SJCRH30 (cell line): ENCODE results near the gene TTC4. TPM values are rescaled to one million over a fixed set of nuclear protein-coding genes. Genes with fewer than 3 reads are reported as not detected.
"Not testable (repeated sequence)": the region's sequence is repeated elsewhere in the genome, so short reads cannot be mapped to it uniquely, and the experiment has no call there.

Experiments
- DNase-seq, 2 experiments: peaks; one replicate each; pipeline ENCODE4 v3.0.0-alpha.2; 2015 to 2020
- H3K27ac ChIP-seq: fragments of 250-450 bp; sonication (Bioruptor Pico); 2 replicates; pipeline ENCODE4 v1.5.1; 2020; ENCODE audit warnings: mild to moderate bottlenecking, moderate library complexity
- H3K27me3 ChIP-seq: fragments of 250-450 bp; sonication (Bioruptor Pico); 2 replicates; pipeline ENCODE4 v1.5.1; 2020; ENCODE audit warnings: mild to moderate bottlenecking, moderate library complexity
- H3K36me3 ChIP-seq: fragments of 250-450 bp; sonication (Bioruptor Pico); 2 replicates; pipeline ENCODE4 v1.5.1; 2020; ENCODE audit warnings: mild to moderate bottlenecking, moderate library complexity
- H3K4me1 ChIP-seq: fragments of 250-450 bp; sonication (Bioruptor Pico); 2 replicates; pipeline ENCODE4 v1.5.1; 2020; ENCODE audit warnings: mild to moderate bottlenecking, moderate library complexity
- H3K4me3 ChIP-seq: fragments of 250-450 bp; sonication (Bioruptor Pico); 2 replicates; pipeline ENCODE4 v1.5.1; 2020; ENCODE audit warnings: mild to moderate bottlenecking, moderate library complexity
- H3K9me3 ChIP-seq: fragments of 250-450 bp; sonication (Bioruptor Pico); replicated peaks from 2 replicates; pipeline ENCODE4 v1.5.1; 2020; ENCODE audit warnings: mild to moderate bottlenecking, moderate library complexity
- total RNA-seq: library from RNA; depleted of rRNA; stranded (reverse); fragments of >200 nt; shearing (Covaris generic); gene quantifications from 2 replicates; pipeline ENCODE4 v1.2.3, GENCODE V29; 2014

TTC4 gene
- total RNA-seq, 1 experiment from 2014 or later: 38.9 TPM

GRCh38 chr1:54774820-54775498, 59.3 kb downstream of the TTC4 start:
- Histone ChIP-seq H3K4me1 (peaks cover 6% of the 10 kb centered on the region), H3K36me3 (no peaks in the 10 kb centered on the region), H3K9me3 (no peaks in the 10 kb centered on the region), H3K27ac (no peak overlapping the region; the same call in 1 of the 2 replicates), H3K27me3 (no peaks in the 10 kb centered on the region; the same call in 1 of the 2 replicates), H3K4me3 (peak overlapping the region; percentile 35)
- peak; percentile 84 to 95 for DNase-seq

GRCh38 chr1:54775828-54776721, 60.4 kb downstream of the TTC4 start:
- not testable (repeated sequence) for H3K27me3 ChIP-seq, H3K9me3 ChIP-seq, H3K27ac ChIP-seq, DNase-seq, H3K36me3 ChIP-seq, H3K4me1 ChIP-seq, H3K4me3 ChIP-seq

DNA sequence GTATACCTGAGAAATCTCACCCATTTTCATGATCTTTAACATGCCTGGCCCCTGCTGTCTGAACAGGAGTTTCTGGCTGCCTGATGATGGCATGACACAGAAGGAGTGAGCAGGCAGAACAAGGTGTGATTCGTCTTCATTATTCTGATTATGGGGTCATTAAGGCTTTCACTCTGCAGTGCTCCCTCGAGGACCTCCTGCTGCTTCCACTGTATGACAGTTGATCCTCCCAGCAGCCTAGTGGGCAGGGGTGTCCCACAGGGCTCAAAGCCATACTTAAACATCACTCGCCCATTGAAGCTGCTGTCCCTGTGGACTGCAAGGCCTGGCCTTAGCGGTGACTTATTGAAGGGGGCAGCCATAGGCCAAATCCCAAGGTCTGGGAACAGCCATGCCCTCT, 61.4 kb downstream of the TTC4 start:
- H3K27ac ChIP-seq: no peak overlapping the region
- H3K36me3 ChIP-seq: no peaks in the 10 kb centered on the region
- DNase-seq: no peak
- no peaks in the 10 kb centered on the region; the same call in 1 of the 2 replicates for H3K27me3 ChIP-seq
- peaks cover 6% of the 10 kb centered on the region for H3K4me1 ChIP-seq
- no peaks in the 10 kb centered on the region for H3K9me3 ChIP-seq
- H3K4me3 ChIP-seq: no peak overlapping the region

GRCh38 chr1:54777431-54777830, 61.8 kb downstream of the TTC4 start:
- peaks cover under 1% of the 10 kb centered on the region for H3K27me3 ChIP-seq
- no peak overlapping the region for H3K27ac ChIP-seq
- H3K4me1 ChIP-seq: peaks cover 6% of the 10 kb centered on the region
- DNase-seq: no peak
- H3K9me3 ChIP-seq: no peaks in the 10 kb centered on the region
- no peak overlapping the region for H3K4me3 ChIP-seq
- H3K36me3 ChIP-seq: no peaks in the 10 kb centered on the region

DNA sequence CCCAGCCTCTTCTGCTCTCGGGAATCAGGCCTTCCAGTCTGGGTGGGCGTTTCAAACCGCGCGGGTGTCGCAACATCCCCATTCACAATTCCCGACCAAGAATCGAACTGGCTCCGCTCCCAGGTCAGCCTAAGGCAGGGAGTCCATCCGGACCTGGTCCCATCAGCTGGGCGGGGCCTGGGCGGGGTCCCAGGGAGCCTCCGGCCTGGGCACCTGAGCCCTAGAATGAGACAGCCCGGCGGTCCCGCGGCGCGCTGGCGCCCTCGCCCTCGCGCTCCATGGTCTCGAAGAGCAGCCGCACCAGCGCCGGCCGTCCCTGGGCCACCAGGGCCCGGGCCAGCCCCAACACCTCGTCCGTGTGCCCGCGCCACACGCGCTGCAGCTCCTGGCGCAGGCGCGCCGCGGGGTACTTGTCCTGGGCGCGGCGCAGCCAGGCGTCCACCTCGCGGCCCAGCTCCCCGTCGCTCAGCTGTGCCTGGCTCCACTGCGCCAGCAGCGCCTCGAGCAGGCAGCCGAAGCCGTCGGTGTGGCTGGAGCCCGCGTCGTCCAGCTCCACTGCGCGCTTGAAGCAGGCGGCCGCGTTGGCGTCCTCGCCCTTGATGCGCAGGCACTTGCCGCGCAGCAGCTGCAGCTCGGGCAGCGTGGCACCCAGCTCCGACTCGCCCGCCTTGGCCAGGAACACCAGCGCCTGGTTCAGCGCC, 65.5 kb downstream of the TTC4 start:
- no peaks in the 10 kb centered on the region; the same call in 1 of the 2 replicates for H3K9me3 ChIP-seq
- H3K4me3 ChIP-seq: no peak overlapping the region
- H3K27ac ChIP-seq: no peak overlapping the region
- no peaks in the 10 kb centered on the region for H3K4me1 ChIP-seq
- no peaks in the 10 kb centered on the region for H3K36me3 ChIP-seq
- H3K27me3 ChIP-seq: peaks cover 8% of the 10 kb centered on the region
- no peak for DNase-seq

DNA sequence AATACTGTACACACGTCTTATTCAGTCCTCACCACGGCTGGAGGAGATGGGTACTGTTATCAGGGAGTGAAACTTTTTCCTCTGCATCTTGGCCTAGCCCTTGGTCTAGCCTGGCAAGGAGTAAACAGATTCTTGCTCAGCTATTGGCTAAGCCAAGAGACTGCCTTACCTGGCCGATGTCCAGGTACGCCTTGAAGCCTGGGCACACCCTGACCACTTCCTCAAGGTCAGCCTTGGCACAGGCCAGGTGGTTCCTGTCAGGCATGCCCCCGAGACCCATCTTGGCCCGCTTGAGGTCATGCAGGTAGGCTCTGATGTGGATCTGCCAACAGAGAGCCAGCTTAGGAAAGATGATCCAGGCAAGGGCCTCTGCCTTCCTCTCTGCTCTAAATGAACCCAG, 66.5 kb downstream of the TTC4 start:
- Histone ChIP-seq H3K27ac (no peak overlapping the region), H3K27me3 (peaks cover 8% of the 10 kb centered on the region), H3K4me1 (no peaks in the 10 kb centered on the region), H3K9me3 (no peaks in the 10 kb centered on the region; the same call in 1 of the 2 replicates), H3K36me3 (no peaks in the 10 kb centered on the region), H3K4me3 (no peak overlapping the region)
- no peak for DNase-seq

- DNase-seq: no peak
- Histone ChIP-seq H3K9me3 (no peaks in the 10 kb centered on the region; the same call in 1 of the 2 replicates), H3K27ac (no peak overlapping the region), H3K27me3 (peaks cover 8% of the 10 kb centered on the region), H3K4me1 (no peaks in the 10 kb centered on the region), H3K36me3 (no peaks in the 10 kb centered on the region), H3K4me3 (no peak overlapping the region)
These were observed 66.9 kb downstream of the TTC4 start for GRCh38 chr1:54782588-54782987.

- H3K9me3 ChIP-seq: no peaks in the 10 kb centered on the region; the same call in 1 of the 2 replicates
- no peak for DNase-seq
- H3K27me3 ChIP-seq: peaks cover 14% of the 10 kb centered on the region
- H3K27ac ChIP-seq: no peak overlapping the region
- H3K4me1 ChIP-seq: no peaks in the 10 kb centered on the region
- H3K36me3 ChIP-seq: no peaks in the 10 kb centered on the region
- no peak overlapping the region for H3K4me3 ChIP-seq
These were observed 68.4 kb downstream of the TTC4 start for GRCh38 chr1:54784066-54784465.

DNA sequence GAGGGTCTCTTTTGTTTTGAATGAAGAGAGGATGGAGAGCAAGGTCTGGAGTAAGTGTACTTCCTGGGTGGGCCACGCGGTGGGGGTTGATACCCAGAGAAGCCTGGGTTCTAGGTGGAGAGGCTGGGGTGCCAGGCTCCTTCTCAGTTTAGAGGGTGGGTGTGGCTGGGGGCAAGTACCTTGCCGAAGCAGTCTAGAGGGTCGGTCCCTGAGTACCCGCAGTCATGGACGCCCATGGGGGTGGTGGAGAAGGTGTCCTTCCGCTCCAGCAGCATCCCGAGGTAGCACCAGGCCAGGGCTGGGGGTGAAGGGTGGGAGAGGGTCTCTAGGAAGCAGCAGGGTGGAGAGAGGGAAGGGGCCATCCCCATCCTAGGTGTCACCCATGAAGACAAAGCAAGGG, 71.1 kb downstream of the TTC4 start:
- H3K4me1 ChIP-seq: no peaks in the 10 kb centered on the region
- no peaks in the 10 kb centered on the region for H3K36me3 ChIP-seq
- no peak for DNase-seq
- no peaks in the 10 kb centered on the region; the same call in 1 of the 2 replicates for H3K9me3 ChIP-seq
- peaks cover 15% of the 10 kb centered on the region for H3K27me3 ChIP-seq
- no peak overlapping the region for H3K4me3 ChIP-seq
- H3K27ac ChIP-seq: no peak overlapping the region

- Histone ChIP-seq H3K27ac (no peak overlapping the region), H3K4me1 (no peaks in the 10 kb centered on the region), H3K9me3 (no peaks in the 10 kb centered on the region; the same call in 1 of the 2 replicates), H3K4me3 (no peak overlapping the region), H3K36me3 (no peaks in the 10 kb centered on the region), H3K27me3 (peaks cover 13% of the 10 kb centered on the region)
- DNase-seq: no peak
These were observed 71.9 kb downstream of the TTC4 start for GRCh38 chr1:54787604-54788003.

DNA sequence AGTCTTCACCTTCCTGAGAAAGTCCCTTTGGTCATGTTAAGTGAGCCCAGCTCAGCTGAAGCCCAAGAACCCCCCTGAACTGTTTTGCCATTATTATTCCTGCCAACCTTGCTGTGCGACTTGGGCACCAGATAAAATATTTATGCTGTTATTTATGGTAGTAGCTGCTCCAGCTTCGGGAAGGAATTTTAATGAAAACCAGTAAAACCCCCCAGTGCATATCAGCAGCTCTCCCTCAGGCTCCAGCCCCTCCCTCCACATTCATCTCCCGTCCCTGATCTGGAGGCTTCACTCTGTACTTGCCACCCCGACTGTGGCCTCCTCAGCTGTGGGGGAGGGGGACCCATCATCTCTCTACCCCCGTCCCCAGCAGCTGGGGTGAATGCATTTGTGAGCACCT, 72.8 kb downstream of the TTC4 start:
- Histone ChIP-seq H3K9me3 (no peaks in the 10 kb centered on the region), H3K36me3 (no peaks in the 10 kb centered on the region), H3K4me1 (no peaks in the 10 kb centered on the region), H3K27ac (no peak overlapping the region), H3K4me3 (no peak overlapping the region), H3K27me3 (peaks cover 10% of the 10 kb centered on the region; the same call in 1 of the 2 replicates)
- no peak for DNase-seq

- H3K4me1 ChIP-seq: no peaks in the 10 kb centered on the region
- no peak overlapping the region for H3K4me3 ChIP-seq
- H3K36me3 ChIP-seq: no peaks in the 10 kb centered on the region
- peak; percentile 63 to 81 for DNase-seq
- no peaks in the 10 kb centered on the region for H3K9me3 ChIP-seq
- H3K27me3 ChIP-seq: peaks cover 7% of the 10 kb centered on the region; the same call in 1 of the 2 replicates
- no peak overlapping the region for H3K27ac ChIP-seq
These were observed 76.3 kb downstream of the TTC4 start for GRCh38 chr1:54791880-54792522.
